Vagina (tissue), 2 donors: ENCODE results near the gene PSD.

Experiments used
- POLR2A ChIP-seq, 2 donors: fragments of 450-650 bp; IDR thresholded peaks; one replicate each; pipeline ENCODE4 v1.6.1; 2017; ENCODE audit warnings: antibody characterized with exemption in 2 of 2, mild to moderate bottlenecking in 2 of 2, moderate library complexity in 2 of 2
- POLR2AphosphoS5 ChIP-seq, 2 donors: sonication (generic); formaldehyde crosslinking; IDR thresholded peaks; one replicate each; pipeline ENCODE4 v1.9.0; 2017; ENCODE audit warnings: antibody characterized with exemption in 2 of 2, mild to moderate bottlenecking in 2 of 2, low read depth in 1 of 2; ENCODE audit not compliant: insufficient read depth in 1 of 2
- TF ChIP-seq, protein P1 (sequence below), 3 experiments: fragments of 450-650 bp in 2 of 3; fragments of 200-600 bp in 1 of 3; sonication (generic) in 1 of 3; IDR thresholded peaks; one replicate each; pipeline ENCODE4 v1.5.1; 2017 to 2019; ENCODE audit warnings: antibody characterized with exemption in 3 of 3, mild to moderate bottlenecking in 2 of 3, moderate library complexity in 2 of 3

DNA sequence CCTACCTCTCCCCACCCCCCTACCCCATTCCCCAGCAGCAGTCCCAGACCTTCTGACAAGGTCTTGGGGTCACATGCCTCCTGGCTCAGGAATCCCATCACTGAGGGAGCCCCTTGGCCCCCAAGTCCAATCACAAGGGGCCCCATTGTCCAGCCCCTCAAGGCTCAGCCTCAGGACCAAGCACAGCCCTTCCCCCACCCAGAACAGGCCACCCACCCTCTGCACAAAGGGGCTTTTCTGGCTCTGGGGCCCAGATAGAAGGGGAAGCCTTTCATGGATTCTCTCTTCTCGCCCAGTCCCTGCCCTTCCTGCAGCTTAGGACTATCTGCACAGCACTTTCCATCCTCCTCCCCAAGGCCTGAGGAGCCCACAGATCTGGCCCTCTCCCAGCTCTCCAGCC is 6.9 kb upstream of the PSD start:
- TF ChIP-seq POLR2A (IDR thresholded peaks at IDR 0.05) (no peak), POLR2AphosphoS5 (IDR thresholded peaks at IDR 0.05; ENCODE audit: insufficient read depth in 1 of 2, low read depth in 1 of 2) (no peak)
- TF ChIP-seq, protein P1, sequence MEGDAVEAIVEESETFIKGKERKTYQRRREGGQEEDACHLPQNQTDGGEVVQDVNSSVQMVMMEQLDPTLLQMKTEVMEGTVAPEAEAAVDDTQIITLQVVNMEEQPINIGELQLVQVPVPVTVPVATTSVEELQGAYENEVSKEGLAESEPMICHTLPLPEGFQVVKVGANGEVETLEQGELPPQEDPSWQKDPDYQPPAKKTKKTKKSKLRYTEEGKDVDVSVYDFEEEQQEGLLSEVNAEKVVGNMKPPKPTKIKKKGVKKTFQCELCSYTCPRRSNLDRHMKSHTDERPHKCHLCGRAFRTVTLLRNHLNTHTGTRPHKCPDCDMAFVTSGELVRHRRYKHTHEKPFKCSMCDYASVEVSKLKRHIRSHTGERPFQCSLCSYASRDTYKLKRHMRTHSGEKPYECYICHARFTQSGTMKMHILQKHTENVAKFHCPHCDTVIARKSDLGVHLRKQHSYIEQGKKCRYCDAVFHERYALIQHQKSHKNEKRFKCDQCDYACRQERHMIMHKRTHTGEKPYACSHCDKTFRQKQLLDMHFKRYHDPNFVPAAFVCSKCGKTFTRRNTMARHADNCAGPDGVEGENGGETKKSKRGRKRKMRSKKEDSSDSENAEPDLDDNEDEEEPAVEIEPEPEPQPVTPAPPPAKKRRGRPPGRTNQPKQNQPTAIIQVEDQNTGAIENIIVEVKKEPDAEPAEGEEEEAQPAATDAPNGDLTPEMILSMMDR (IDR thresholded peaks at IDR 0.05) = no peak
